ENCODE results near the gene PHKB.

The PHKB gene

GRCh38 chr16:47734987-47735594 is 274.0 kb downstream of the PHKB start:
- DNase-seq, result no peak

GRCh38 chr16:47750371-47750770 is 289.2 kb downstream of the PHKB start:
- DNase-seq, result no peak
